Endothelial cell of umbilical vein (primary cell): ENCODE measurements around the gene PEAK3. TPM values are rescaled to one million over a fixed set of nuclear protein-coding genes. Genes with fewer than 3 reads are reported as not detected.

Experiments
- BruUV-seq: library from RNA; stranded (reverse); fragments of 400-500 nt; replicated peaks from 2 replicates; lab custom pipeline; 2021; lab: Mats Ljungman, UMichigan
- CTCF ChIA-PET: fragments of 300-600, 350-600 bp; sonication (Branson Sonifier 250); formaldehyde crosslinking; loops from one replicate; lab custom pipeline; 2021; ENCODE audit warnings: antibody characterized with exemption, inconsistent platforms; lab: Charles Lee
- POLR2A ChIA-PET: fragments of 300-600, 350-600 bp; sonication (Branson Sonifier 250); formaldehyde crosslinking; loops from one replicate; lab custom pipeline; 2021; ENCODE audit warnings: antibody characterized with exemption, inconsistent platforms; lab: Charles Lee
- DNase-seq: peaks from one replicate; pipeline ENCODE4 v3.0.0-alpha.2; 2011; ENCODE audit warnings: low read depth, low spot score
- FAIRE-seq: peaks from 2 replicates; lab custom pipeline; 2011; peaks lifted over from hg19 to GRCh38; lab: Jason Lieb, UNC
- H2AFZ ChIP-seq: 2 replicates; pipeline ENCODE4 v1.6.0; 2012; ENCODE audit warnings: low read depth, low read length, control low read depth, inconsistent platforms
- H3K27ac ChIP-seq: 2 replicates; pipeline ENCODE4 v1.5.1; 2011; ENCODE audit warnings: low read depth, mild to moderate bottlenecking, control low read depth, low read length, moderate library complexity; ENCODE audit not compliant: insufficient read depth
- H3K27me3 ChIP-seq, 2 experiments: 2 replicates each; pipeline versions ENCODE4 v1.6.0 to v1.6.1; 2011; ENCODE audit warnings: low read length in 2 of 2, mixed read lengths in 1 of 2; ENCODE audit not compliant: control insufficient read depth in 2 of 2, insufficient read depth in 2 of 2
- H3K36me3 ChIP-seq, 2 experiments: 2 replicates in 1 of 2; 3 replicates in 1 of 2; pipeline ENCODE4 v1.5.1; 2011; ENCODE audit warnings: low read length in 2 of 2, mild to moderate bottlenecking in 1 of 2, moderate library complexity in 1 of 2; ENCODE audit not compliant: control insufficient read depth in 2 of 2, insufficient read depth in 2 of 2; ENCODE audit errors: extremely low read depth in 1 of 2
- H3K4me1 ChIP-seq: 3 replicates; pipeline ENCODE4 v1.5.1; 2011; ENCODE audit warnings: mild to moderate bottlenecking, low read length; ENCODE audit not compliant: control insufficient read depth, insufficient read depth; ENCODE audit errors: extremely low read depth
- H3K4me2 ChIP-seq: 2 replicates; pipeline ENCODE4 v1.6.1; 2011; ENCODE audit warnings: low read length, control low read depth, mixed read lengths; ENCODE audit not compliant: insufficient read depth
- H3K4me3 ChIP-seq, 3 experiments: fragments of 200-600 bp in 1 of 3; sonication (generic), shearing (Covaris generic) in 1 of 3; replicated peaks in 1 of 3; 2 replicates each; pipeline ENCODE4 v1.5.1; 2011 to 2016; ENCODE audit warnings: control low read depth in 3 of 3, low read length in 3 of 3, mild to moderate bottlenecking in 2 of 3, inconsistent platforms in 1 of 3, low read depth in 1 of 3, moderate library complexity in 1 of 3; ENCODE audit not compliant: insufficient read depth in 1 of 3
- H3K79me2 ChIP-seq: 2 replicates; pipeline ENCODE4 v1.6.0; 2012; ENCODE audit warnings: low read length, inconsistent platforms; ENCODE audit not compliant: control insufficient read depth, insufficient read depth
- H3K9ac ChIP-seq: replicated peaks from 2 replicates; pipeline ENCODE3; 2011; ENCODE audit warnings: low read length, control low read depth; ENCODE audit not compliant: insufficient read depth; ENCODE audit errors: extremely low read depth
- H3K9me1 ChIP-seq: replicated peaks from 3 replicates; pipeline ENCODE4 v1.6.0; 2011; ENCODE audit warnings: mild to moderate bottlenecking, low read length; ENCODE audit not compliant: control insufficient read depth, insufficient read depth; ENCODE audit errors: extremely low read depth
- H3K9me3 ChIP-seq: replicated peaks from 2 replicates; pipeline ENCODE4 v1.5.1; 2012; ENCODE audit warnings: low read length, inconsistent platforms; ENCODE audit not compliant: control insufficient read depth, insufficient read depth
- H4K20me1 ChIP-seq: replicated peaks from 2 replicates; pipeline ENCODE3; 2011; ENCODE audit warnings: mild to moderate bottlenecking, low read length; ENCODE audit not compliant: control insufficient read depth, insufficient read depth; ENCODE audit errors: extremely low read depth
- EZH2 ChIP-seq: IDR thresholded peaks from 2 replicates; pipeline ENCODE4 v1.6.1; 2012; ENCODE audit warnings: borderline replicate concordance, low read depth, mild to moderate bottlenecking, moderate library complexity, low read length, inconsistent platforms; ENCODE audit not compliant: severe bottlenecking
- JUN ChIP-seq: IDR thresholded peaks from 2 replicates; pipeline ENCODE4 v1.6.1; 2011; ENCODE audit warnings: borderline replicate concordance, low read depth; ENCODE audit not compliant: insufficient read length, insufficient read depth
- POLR2A ChIP-seq: IDR thresholded peaks from 2 replicates; pipeline ENCODE4 v1.6.1; 2012; ENCODE audit warnings: low read depth, mild to moderate bottlenecking, control low read depth, low read length
- POLR2AphosphoS5 ChIP-seq: IDR thresholded peaks from 2 replicates; pipeline ENCODE4 v1.6.1; 2012; ENCODE audit warnings: low read depth, mild to moderate bottlenecking, control low read depth, low read length, moderate library complexity; ENCODE audit not compliant: insufficient read depth
- dilution Hi-C: fragments of 300-500 bp; cut with MboI; formaldehyde crosslinking; loops from one replicate; pipeline ENCODE4 v1.15.0; 2019; ENCODE audit warnings: low sequenced_read_pairs; ENCODE audit not compliant: extremely low pct_ligation_motif_present
- intact Hi-C: fragments of 100-400 bp; cut with micrococcal nuclease; formaldehyde crosslinking; loops from one replicate; pipeline ENCODE4 v1.10.0; 2022
- polyA plus RNA-seq, 4 experiments: library from polyadenylated mRNA; depleted of rRNA in 3 of 4; stranded (reverse) in 3 of 4; unstranded in 1 of 4; fragments of >200 nt; gene quantifications; 2 replicates each; pipeline versions ENCODE4 v1.2.1 to v1.2.3, GENCODE V29; 2011 to 2012; ENCODE audit warnings: missing spikeins in 1 of 4
- total RNA-seq: library from RNA; stranded (reverse); gene quantifications from 2 replicates; pipeline ENCODE4 v1.2.3, GENCODE V29; 2021
- TF ChIP-seq, protein P1 (sequence below): IDR thresholded peaks from 2 replicates; pipeline ENCODE4 v1.6.1; 2011; ENCODE audit not compliant: insufficient read depth, insufficient read length

The PEAK3 gene
- total and polyA plus RNA-seq, 2 donors (not counting 3 experiments of a cell fraction or from before 2014, with no cell fraction given) = 0.03 TPM; not detected in 1

DNA sequence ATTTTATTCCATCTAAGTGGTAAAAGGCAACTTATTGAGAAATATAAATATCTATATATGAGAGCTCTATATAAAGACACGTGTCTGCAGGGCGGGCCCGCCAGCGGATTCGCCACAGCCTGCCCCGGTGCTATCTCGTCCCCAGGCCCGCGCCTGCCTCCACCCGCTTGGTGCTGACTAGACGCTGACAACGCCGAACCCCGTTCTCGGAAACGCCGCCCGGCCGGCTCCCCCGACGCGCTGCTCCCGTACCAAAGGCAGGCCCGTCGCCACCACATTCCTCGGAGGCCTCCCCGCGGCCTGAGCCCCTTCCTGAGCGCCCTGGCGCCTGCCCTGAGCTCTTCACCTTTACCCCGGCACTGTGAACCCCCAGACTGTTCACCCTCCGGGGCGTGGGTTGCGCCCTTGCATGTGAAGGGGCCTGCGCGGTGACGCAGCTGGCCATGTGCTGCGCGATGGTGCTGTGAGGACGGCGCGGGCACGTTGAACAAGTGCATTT, 51.9 kb downstream of the PEAK3 start:
- peaks cover 0 to 40% of the 10 kb centered on the region in 2 experiments for H3K36me3 ChIP-seq
- TF ChIP-seq JUN = no peak
- peak; percentile 2 for TF ChIP-seq POLR2AphosphoS5
- intact Hi-C loops = no loop called here

DNA sequence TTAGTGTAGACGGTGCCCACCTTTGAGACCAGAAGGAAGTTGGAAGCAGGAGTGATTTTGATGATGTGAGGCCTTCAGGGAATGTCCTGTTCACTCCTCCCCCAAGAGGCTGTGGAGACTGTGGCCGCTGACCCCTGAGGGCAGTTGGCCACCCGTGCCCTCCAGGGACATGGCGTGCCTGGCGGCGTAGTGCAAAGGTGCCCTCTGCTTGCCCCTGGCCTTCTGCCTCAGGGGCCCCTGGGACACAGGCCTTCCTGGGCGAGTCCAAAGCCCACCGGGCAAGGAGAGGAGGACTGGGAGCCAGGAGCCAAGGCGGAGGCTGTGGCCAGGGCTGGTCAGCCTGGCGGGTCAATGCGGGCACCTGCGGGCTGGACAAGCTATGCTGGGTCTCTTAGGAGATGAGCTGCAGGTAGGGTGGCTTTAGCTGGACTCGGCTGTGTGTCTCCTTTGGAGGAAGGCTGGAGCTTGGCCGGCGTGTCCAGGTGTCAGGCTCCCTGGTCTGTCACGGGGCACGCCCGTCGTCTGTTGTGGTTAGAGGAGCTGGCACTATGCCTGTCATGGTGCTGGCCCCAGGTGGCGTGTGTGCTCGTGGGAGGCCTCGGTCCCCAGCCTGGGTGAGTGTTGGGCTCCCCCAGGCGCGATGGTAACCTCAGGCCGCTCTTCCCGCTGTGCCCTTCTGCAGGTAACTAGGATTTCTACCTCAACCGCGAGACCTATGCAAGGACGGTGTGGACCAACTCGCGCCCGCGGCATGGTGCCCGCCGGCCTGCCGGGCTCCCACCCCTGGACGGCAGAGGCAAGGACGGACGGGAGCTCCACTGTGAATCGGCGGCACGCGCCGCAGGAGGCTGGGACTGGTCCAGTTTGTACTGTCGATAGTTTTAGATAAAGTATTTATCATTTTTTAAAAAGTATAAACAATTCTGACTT, 52.6 kb downstream of the PEAK3 start:
- H3K4me2 ChIP-seq = no peak overlapping the region
- no peak overlapping the region for H2AFZ ChIP-seq
- no peaks in the 10 kb centered on the region for H4K20me1 ChIP-seq
- intact Hi-C loops = no loop called here
- no peak overlapping the region for H3K27ac ChIP-seq
- CTCF ChIA-PET = interaction anchor here (1.9 to 3.0 kb wide), 2 partner anchors 8 to 74 kb away, joined by 4 to 17 read pairs; no protein-coding TSS in a partner anchor
- H3K79me2 ChIP-seq = peaks cover 15% of the 10 kb centered on the region
- peak; percentile 10 for TF ChIP-seq POLR2AphosphoS5
- no peak for TF ChIP-seq EZH2
- TF ChIP-seq, protein P1, sequence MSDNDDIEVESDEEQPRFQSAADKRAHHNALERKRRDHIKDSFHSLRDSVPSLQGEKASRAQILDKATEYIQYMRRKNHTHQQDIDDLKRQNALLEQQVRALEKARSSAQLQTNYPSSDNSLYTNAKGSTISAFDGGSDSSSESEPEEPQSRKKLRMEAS = no peak
- TF ChIP-seq JUN = no peak
- peak; percentile 33 for TF ChIP-seq POLR2A
- H3K27me3 ChIP-seq = no peaks in the 10 kb centered on the region
- no TSS peak for BruUV-seq
- no peak for FAIRE-seq
- H3K9ac ChIP-seq = no peak overlapping the region
- H3K9me3 ChIP-seq = no peaks in the 10 kb centered on the region
- POLR2A ChIA-PET = no interaction called here
- peaks cover 2 to 40% of the 10 kb centered on the region in 2 experiments for H3K36me3 ChIP-seq
- dilution Hi-C loops = no loop called here
- no peaks in the 10 kb centered on the region for H3K4me1 ChIP-seq
- H3K9me1 ChIP-seq = no peaks in the 10 kb centered on the region
- no peak overlapping the region for H3K4me3 ChIP-seq
- no peak for DNase-seq

More for the DNA sequence above, 51.9 kb downstream of the PEAK3 start:
- no peaks in the 10 kb centered on the region for H3K27me3 ChIP-seq
- dilution Hi-C loops = no loop called here
- peaks cover 21% of the 10 kb centered on the region for H3K79me2 ChIP-seq
- no peaks in the 10 kb centered on the region for H3K9me1 ChIP-seq
- FAIRE-seq (no peak), DNase-seq (no peak)
- ChIA-PET POLR2A (no interaction called here), CTCF (interaction anchor here (1.9 to 3.0 kb wide), 2 partner anchors 9 to 74 kb away, joined by 4 to 17 read pairs; no protein-coding TSS in a partner anchor)
- H2AFZ ChIP-seq = no peak overlapping the region
- H3K4me1 ChIP-seq = peaks cover 4% of the 10 kb centered on the region
- no peak overlapping the region for H3K4me2 ChIP-seq
- no peak overlapping the region for H3K4me3 ChIP-seq
- H3K27ac ChIP-seq = no peak overlapping the region
- H3K9ac ChIP-seq = no peak overlapping the region
- BruUV-seq = TSS peak; percentile 7
- no peaks in the 10 kb centered on the region for H3K9me3 ChIP-seq
- no peaks in the 10 kb centered on the region for H4K20me1 ChIP-seq
